Activated T-helper 1 cell treated with Interleukin-2 at 50 U/mL for 16 hours (primary cell): ENCODE data around the gene LCN6.
"Not testable (repeated sequence)": the region's sequence is repeated elsewhere in the genome, so short reads cannot be mapped to it uniquely, and the experiment has no call there.

Experiments
- DNase-seq: peaks from one replicate; pipeline ENCODE4 v3.0.0-alpha.2; 2020; ENCODE audit warnings: low read depth

The LCN6 gene

DNA sequence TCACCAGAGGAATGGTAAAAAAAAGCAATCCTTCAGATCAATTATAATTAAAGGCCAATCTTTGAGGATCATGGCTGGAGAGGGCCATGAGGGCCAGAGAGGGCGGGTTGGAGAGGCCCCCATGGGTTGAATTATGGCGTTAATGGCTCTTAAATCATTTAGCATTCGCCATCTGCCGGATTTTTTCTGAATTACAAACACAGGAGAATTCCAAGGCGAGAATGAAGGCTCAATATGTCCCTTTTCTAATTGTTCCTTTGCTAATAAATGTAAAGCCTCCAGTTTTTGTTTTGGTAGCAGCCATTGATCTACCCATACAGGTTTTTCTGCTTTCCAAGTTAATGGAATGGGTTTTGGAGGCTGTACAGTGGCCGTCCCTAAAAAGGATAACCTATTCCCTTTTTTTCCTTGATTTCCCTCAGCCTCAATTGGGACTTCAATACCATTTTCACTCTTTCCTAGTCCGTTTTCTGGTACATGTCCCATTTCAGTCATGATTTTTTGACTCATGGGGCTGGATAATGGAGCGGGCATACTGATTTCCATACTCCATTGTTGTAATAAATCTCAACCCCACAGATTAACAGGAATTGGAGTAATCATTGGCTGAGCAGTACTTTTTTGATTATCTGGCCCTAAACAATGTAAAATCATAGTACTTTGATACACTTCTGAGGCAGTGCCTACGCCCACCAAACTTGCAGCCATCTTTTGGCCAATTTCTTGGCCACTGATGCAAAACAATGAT, 36.1 kb upstream of the LCN6 start:
- no peak for DNase-seq

DNA sequence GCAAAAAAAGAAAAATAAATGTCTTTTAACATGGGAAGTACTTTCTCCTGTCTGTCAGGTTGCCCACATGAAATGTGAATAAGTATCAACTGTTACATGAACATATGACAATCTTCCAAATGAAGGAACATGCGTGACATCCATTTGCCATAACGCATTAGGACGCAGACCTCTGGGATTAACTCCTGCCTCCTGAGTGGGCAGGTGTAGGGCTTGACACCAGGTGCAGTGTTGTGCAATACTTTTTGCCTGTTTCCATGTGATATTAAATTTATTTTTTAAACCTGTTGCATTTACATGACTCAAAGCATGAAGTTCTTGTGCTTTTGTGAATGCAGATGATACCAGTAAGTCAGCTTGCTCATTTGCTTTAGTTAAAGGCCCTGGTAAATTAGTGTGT, 34.1 kb upstream of the LCN6 start:
- DNase-seq, result no peak

DNA sequence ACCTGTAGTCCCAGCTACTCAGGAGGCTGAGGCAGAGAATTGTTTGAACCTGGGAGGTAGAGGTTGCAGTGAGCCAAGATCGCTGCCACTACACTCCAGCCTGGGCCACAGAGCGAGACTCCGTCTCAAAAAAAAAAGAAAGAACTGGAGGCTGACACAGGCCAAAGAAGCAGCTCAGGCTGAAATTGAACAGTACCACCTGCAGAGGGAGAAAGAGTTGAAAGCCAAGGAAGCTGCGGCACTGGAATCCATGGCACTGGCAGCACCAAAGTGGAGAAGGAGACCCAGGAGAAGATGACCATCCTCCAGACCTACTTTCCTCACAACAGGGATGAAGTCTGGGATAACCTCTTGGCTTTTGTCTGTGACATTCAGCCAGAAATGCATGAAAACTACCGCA, 31.5 kb upstream of the LCN6 start:
- DNase-seq, result no peak

DNA sequence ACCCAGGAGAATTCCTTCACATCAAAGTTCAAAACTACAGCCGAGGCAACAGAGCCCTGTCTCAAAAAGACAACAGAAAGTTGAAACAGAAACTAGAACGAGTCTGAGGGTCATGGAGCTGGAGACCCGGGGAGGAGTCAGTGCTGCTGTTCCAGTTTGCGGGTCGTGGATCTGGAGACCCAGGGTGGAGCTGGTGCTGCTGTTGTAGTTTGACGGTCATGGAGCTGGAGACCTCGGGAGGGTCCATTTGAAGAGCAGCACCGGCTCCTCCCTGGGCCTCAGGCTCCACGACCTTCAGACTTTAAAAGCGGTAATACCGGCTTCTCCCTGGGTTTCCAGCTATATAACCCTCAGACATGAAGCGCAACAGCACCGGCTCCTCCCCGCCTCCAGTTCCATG, 29.0 kb upstream of the LCN6 start:
- DNase-seq, result no peak

DNA sequence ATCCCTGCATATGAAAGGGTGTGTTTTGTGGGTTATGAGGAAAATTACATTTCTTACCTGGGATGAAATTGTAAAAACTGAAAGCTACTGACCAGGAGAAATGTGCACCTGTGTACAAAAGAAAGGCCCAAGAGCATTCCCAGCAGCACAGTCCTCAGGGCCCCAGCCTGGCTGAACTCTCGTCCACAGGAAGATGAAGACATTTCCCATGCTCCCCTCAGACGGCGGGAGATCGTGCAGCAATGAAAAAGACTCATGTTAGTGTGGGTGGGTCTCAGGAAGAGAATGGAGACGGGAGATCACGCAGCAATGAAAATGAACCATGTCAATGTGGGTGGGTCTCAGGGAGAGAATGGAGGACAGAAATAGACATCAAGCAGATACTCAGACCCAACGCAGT, 28.6 kb upstream of the LCN6 start:
- DNase-seq, result no peak

DNA sequence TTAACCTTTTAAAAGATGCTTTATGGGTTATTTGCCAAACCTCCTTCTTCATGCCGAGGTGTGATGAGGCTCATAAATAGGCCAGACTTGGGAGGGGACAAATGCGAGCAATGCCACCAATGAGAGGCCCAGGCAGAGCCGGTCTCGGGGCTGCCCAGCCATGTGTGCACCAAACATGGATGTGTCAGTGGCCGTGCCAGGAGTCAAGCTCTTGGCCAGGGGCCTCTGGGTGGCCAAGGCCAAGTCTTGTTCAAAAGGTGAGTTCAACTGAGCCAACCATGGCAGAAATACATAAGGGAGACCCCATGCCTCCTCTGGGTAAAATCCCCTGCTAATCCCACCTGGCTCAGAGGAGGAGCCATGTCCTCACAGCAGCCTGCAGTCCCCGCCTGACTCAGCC, 26.9 kb upstream of the LCN6 start:
- no peak for DNase-seq

DNA sequence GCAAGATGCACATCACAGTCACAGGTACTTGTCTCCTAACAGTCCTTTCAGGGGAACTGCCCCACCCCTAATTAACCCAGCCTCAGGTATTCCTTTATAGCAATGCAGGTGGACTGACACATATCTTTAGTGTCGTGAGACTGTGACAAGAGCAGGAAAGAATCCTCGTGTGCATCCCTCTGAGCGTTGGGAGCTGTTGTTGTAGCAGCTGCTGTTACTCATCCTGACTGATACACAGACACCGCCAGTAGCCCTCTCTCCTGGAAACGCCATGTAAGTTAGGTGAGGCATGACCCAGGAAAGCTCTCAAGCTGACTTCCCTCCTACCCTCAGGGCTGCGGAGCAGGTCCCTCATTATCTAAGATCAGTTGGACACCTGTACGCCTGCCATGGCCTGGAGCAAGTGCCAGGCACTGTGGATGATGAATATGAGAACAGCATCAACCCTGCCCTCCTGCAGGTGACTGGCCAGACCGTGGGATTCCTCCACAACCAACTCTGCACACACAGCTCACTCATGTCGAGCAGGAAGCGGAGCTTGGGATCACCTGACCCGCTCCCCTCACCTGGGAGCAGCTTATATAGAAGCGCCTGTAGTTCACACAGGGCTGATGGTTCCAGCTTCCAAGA, 26.2 kb upstream of the LCN6 start:
- DNase-seq, result no peak

DNA sequence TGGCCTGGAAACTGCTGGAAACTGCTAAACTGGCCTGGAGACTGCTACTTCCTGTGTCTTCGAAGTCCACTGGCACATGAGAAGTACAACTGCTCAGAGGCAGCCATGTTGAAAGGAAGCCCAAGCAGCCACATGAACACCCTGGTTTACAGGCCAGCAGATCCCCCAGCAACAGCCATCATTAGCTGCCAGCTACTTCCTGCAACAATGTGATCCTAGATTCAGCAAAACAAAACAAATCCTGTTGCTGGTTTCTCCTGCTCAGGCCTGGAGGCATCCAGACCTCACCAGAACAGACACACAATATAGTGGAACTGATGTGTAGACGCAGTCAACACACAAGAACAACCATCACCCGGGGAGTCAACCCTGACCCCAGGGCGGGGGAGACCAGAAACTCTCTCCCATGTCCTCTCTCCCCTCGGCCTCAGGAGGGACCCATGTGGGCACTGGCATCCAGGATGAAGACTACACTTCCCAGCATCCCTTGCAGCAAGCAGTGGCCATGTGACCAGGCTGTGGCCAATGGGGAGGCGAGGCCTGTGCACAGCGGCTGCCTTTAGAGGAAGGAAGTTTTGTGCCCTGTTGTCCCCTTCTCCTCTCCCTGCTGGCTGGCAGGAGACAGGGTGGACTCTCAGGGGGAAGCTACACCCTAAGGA, 25.2 kb upstream of the LCN6 start:
- DNase-seq, result no peak

DNA sequence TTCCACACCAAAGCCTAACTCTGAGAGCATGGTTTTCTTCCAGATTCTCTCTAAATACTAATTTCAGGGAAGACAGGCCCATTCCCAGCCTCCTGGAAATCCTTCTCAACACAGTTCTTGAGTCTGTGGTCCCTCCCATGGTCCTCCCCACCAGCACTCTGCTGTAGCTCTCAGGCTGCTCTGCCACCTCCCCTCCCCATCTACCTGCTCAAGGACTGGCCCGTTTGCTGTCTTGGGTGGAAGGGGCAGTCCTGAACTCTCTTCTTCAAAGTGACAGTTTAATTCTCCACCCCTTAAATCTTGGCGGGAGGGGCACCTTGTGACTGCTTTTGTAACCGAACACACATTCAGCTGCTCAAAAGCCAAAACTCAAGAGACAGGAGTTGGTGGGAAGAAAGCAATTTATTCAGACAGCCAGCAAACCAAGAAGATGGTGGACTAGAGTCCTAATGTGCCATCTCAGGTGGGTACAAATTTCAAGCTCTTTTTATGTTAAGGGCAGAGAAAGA, 23.6 kb upstream of the LCN6 start:
- no peak for DNase-seq

DNA sequence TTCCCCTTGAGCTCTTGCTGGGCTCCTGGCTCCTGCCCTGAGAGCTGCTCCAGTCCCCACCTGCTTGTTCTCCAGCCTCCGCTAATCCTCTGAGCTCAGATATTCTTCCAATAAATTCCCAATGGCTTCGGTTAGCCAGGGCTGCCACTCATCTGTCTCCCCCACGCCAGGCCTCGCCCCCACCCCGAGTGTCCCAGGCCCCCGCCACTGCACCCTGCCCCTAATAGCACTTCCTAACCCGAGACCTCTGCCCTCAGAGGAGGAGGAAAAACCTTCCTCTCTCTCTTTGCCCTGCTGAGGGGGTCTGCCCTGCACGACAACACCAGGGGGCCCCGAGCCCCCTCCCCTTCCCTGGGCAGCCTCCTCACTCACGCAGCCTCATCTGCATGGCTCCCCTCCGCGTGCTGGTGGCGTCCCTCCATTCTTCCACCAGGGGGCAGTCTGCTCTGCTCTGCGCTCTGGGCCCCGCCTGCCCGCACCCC, 21.4 kb upstream of the LCN6 start:
- no peak for DNase-seq

DNA sequence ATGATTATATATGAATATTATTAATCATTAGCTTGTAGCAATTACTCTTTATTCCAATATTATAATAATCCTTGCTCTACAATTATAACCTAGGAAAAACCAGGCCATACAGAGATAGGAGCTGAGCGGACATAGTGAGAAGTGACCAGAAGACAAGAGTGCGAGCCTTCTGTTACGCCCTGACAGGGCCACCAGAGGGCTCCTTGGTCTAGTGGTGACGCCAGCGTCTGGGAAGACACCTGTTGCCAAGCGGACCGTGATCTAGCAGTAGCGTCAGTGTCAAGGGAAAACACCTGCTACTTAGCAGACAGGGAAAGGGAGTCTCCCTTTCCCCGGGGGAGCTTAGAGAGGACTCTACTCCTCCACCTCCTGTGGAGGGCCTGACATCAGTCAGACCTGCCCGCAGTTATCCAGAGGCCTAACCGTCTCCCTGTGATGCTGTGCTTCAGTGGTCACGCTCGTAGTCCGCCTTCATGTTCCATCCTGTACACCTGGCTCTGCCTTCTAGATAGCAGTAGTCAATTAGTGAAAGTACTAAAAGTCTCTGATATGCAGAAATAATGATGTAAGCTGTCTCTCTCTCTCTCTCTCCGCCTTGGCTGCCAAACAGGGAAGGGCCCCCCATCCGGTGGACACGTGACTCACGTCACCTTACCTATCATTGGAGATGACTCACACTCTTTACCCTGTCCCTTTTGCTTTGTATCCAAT, 18.2 kb upstream of the LCN6 start:
- DNase-seq, result not testable (repeated sequence)

DNA sequence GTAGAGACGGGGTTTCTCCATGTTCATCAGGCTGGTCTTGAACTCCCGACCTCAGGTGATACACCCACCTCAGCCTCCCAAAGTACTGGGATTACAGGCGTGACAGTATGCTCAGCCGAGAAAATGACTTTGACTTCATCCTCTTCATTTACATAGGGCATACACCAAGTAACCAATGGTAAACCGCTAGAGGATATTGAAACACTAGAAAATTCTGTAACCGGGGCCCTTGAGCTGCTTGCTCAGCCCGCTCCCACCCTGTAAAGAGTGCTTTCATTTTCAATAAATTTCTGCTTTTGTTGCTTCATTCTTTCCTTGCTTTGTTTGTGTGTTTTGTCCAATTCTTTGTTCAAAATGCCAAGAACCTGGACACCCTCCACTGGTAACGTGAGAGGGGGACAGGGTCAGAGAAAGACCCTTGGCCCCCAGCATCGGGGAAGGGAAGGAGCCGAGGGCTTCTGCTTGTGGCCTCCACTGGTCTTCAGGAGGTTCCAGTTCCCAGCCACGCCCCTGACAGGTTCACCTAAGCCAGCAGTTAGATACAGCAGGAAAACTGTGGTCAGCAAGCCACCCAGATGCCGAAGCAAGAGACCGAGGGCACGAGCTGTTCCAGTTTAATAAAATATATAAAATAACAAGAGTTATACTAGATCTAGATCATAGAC, 17.6 kb upstream of the LCN6 start:
- DNase-seq, result not testable (repeated sequence)

DNA sequence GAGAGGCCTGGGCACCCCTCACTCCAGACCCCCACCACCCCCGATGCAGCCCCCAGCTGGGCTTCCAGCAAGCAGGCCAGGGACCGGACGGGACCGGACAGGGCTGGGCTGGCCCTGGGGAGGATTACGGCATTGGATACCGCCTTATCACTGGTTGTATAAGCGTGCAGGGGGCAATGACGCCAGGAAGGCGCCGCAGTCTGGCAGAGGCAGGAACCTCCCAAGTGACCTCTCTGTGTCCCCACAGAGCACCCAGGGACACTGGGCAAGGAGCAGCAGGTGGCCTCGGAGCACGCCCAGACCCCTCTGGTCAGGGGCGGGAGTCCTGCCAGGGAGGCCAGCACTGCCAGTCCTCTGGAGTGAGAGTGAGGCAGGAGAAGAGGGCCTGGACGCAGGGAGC, 16.7 kb upstream of the LCN6 start:
- DNase-seq, result no peak

DNA sequence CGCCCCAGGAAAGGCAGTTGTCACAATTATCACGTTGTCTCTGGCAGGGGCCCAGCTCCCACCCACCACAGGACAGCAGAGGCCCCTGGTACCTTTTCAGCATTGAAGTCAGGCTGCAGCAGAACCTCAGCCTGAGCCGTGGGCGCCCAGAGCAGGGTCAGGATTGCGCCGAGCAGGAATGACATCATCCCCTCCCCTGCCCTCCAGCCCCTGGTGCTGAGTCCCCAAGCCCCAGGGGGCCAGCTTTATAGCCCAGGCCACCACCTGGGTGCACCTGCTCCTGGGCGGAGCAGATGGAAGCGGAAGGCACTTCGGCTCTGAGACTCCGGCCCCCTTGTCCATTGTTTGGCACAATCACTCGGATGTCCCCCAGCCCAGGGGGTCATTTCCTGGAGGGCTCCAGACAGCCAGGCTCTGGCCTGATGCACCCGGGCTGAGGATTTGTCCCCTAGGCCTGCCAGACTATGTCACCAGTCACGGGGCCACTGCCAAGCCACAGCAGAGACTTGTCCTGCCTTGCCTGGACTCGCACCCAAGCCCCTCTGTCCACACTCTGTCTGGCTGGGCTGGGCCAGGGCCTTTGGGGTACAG, 16.1 kb upstream of the LCN6 start, which contains the start of gene LCN15:
Gene LCN15 (minus strand): TSS at position 218 of the 591 bp plus-strand sequence. CDS start 30 bp downstream, at position 188.
- DNase-seq, result no peak

DNA sequence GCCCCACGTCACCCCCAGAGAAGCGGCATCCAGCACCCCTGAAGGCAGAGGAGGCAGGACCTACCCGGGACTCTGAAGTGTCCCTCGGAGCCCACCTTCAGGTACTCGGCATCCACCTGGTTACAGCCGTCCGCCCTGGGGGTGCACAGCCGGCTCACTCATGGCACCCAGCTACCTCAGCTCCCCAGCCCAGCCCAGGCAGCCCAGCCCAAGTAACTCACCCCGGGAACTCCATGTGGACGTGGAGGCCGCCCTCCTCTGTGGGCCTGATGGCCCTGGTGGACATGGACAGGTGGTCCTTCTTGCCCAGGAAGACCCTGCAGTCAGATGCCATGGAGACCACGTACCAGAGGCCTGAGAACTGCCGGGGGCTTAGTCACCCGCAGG, 15.3 kb upstream of the LCN6 start:
- DNase-seq, result no peak

DNA sequence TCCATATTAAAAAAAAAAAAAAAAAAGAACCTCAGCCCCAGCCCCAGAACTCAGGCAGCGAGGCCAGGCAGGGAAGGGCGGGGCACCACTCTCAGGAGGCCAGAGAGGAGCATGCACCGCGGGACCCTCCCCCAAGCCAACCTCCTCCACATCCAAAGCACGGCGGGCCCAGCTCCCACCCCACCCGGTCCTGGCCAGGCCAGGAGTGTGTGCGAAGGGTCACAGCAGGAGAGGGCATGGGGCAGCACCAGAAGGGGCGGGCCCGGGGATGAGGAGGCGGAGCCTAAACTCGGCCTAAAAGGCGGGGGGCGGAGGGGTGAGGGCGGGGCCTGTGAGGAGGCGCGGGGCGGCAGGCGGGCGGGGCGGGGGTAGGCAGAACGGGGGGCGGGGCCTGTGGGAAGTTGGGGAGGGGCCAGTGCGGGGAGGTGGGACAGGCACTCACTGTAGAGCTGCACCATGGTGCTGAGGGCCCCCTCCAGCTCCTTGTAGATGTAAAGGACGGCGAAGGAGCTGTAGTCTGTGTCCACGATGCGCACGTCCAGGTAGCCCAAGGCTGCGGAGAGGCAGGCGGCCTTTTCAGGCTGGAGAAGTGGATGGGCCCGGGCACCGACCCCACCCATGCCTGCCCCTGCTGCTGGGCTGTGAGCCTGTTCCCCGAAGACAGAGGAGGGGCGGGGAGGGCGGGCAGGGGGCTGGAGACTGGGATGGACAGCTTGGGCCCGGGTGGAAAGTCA, 14.8 kb upstream of the LCN6 start:
- no peak for DNase-seq

DNA sequence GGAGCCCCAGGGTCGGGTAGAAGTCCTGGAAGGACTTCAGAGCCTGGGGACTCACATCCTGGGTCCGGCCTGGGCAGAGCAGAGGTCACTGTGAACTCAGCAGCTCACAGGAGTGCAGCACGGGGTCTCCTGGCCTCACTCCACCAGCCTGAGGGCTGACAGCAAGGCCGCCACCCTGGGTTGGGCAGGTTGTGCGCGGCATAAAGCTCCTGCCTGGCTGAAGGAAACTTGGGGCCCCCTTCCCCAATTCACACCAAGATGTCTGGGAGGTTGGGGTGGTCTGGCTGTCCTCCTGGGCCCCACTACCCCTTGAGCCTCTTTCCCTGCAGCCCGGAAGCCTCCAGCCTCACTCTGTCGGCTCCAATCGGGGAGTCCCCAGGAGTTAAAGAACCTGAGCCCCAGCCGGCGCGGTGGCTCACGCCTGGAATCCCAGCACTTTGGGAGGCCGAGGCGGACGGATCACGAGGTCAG, 13.9 kb upstream of the LCN6 start:
- no peak for DNase-seq

DNA sequence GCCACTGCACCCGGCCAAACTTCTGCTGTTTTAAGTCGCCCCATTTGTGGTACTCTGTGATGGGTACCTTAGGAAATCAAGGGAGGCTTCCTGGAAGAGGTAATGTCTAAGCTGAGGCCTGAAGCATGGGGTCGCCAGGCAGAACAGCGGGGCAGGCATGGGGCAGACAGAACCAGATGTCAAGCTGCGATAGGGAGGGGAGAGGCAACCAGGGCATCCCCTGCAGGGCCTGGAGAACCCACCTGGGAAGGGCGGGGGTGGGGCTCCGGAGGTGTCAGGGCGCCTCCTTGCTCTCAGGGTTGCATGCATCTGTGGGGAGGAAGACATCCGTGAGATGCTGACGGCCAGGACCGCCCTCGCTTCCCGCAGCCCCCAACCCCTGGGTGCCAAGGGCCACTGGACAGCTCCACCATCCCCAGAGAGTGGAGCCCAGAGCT, 13.2 kb upstream of the LCN6 start:
- DNase-seq, result no peak

DNA sequence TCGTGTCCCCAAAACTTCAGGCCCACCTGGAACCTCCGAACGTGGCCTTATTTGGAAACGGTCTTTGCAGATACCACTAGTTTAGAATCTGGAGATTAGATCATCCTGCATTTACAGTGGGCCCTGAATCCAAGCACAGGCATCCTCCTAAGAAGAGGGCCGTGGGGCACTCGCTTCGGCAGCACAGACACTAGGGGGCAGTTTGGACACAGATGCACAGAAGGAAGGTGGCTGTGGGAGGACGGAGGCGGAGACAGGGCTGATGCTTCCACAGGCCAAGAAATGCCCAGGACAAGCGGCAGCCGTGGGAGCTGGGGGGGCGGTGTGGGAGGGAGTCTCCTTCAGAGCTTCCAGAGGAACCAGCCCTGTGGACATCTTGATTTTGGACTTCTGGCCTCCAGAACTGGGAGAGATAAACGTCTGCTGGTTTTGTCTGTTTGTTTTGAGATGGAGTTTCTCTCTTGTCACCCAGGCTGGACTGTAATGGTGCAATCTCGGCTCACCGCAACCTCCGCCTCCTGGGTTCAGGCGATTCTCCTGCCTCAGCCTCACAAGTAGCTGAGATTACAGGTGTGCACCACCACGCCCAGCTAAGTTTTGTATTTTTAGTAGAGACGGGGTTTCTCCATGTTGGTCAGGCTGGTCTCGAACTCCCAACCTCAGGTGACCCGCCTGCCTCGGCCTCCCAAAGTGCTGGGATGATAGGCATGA, 12.7 kb upstream of the LCN6 start:
- not testable (repeated sequence) for DNase-seq

DNA sequence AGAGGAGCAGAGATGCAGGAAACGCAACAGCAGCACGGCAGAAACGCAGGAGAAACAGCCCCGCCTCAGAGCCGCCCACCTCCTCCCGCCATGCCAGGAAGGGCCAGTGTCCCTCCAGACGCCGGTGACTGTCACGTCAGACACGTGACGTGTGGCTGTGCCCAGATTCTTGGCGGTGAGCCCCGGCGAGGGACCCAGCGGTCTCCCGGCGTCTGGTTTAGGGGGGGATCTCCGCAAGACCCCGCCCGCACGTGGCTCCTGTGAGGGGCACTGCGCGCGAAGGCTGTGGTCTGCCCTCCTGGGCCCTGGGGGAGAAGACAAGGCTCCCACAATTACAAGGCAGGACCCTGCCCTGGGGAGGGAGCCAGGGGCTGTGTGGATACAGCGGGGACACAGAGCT, 12.1 kb upstream of the LCN6 start:
- DNase-seq, result no peak
